ENCODE data around the gene FAIM2.
"Not testable (repeated sequence)": the region's sequence is repeated elsewhere in the genome, so short reads cannot be mapped to it uniquely, and the experiment has no call there.

Gene FAIM2

GRCh38 chr12:49866859-49867569 lies 36.7 kb downstream of the FAIM2 start:
- Histone ChIP-seq H3K27ac (ENCODE audit: low read depth, low read length) (no peak overlapping the region), H3K4me3 (ENCODE audit: low read depth in 1 of 5, low read length in 5 of 5) (no peak overlapping the region), H3K4me1 (ENCODE audit: control insufficient read depth in 5 of 5, insufficient read depth in 5 of 5, low read length in 5 of 5) (peaks cover 7 to 40% (median 31%) of the 10 kb centered on the region in 5 donors), H3K9ac (ENCODE audit: low read length in 5 of 5) (no peak overlapping the region), H3K9me3 (ENCODE audit: control insufficient read depth in 5 of 5, low read length in 5 of 5) (no peaks in the 10 kb centered on the region), H3K36me3 (ENCODE audit: control insufficient read depth in 5 of 5, insufficient read depth in 5 of 5, low read length in 5 of 5) (no peaks in the 10 kb centered on the region), H3K27me3 (ENCODE audit: control insufficient read depth in 5 of 5, insufficient read depth in 4 of 5, low read length in 5 of 5) (peaks cover 0 to 8% (median 0%) of the 10 kb centered on the region in 5 donors)

GRCh38 chr12:49865782-49866135 lies 37.9 kb downstream of the FAIM2 start:
- H3K4me3 ChIP-seq (ENCODE audit: low read depth in 1 of 5, low read length in 5 of 5): no peak overlapping the region
- no peak overlapping the region for H3K27ac ChIP-seq (ENCODE audit: low read depth, low read length)
- H3K36me3 ChIP-seq (ENCODE audit: control insufficient read depth in 5 of 5, insufficient read depth in 5 of 5, low read length in 5 of 5): no peaks in the 10 kb centered on the region
- H3K9ac ChIP-seq (ENCODE audit: low read length in 5 of 5): no peak overlapping the region
- H3K9me3 ChIP-seq (ENCODE audit: control insufficient read depth in 5 of 5, low read length in 5 of 5): no peaks in the 10 kb centered on the region
- peaks cover 7 to 31% (median 30%) of the 10 kb centered on the region in 5 donors for H3K4me1 ChIP-seq (ENCODE audit: control insufficient read depth in 5 of 5, insufficient read depth in 5 of 5, low read length in 5 of 5)
- H3K27me3 ChIP-seq (ENCODE audit: control insufficient read depth in 5 of 5, insufficient read depth in 4 of 5, low read length in 5 of 5): peaks cover 0 to 8% (median 0%) of the 10 kb centered on the region in 5 donors

- Histone ChIP-seq H3K36me3 (ENCODE audit: control insufficient read depth in 5 of 5, insufficient read depth in 5 of 5, low read length in 5 of 5) (no peaks in the 10 kb centered on the region), H3K4me1 (ENCODE audit: control insufficient read depth in 5 of 5, insufficient read depth in 5 of 5, low read length in 5 of 5) (peaks cover 7 to 31% (median 30%) of the 10 kb centered on the region in 5 donors)
Measured at GRCh38 chr12:49865109-49865781, 38.5 kb downstream of the FAIM2 start.

GRCh38 chr12:49864798-49865090 lies 39.0 kb downstream of the FAIM2 start:
- H3K9me3 ChIP-seq (ENCODE audit: control insufficient read depth in 5 of 5, low read length in 5 of 5): no peaks in the 10 kb centered on the region

More at GRCh38 chr12:49865109-49865781, 38.5 kb downstream of the FAIM2 start:
- Histone ChIP-seq H3K27me3 (ENCODE audit: control insufficient read depth in 5 of 5, insufficient read depth in 4 of 5, low read length in 5 of 5) (peaks cover 0 to 8% (median 0%) of the 10 kb centered on the region in 5 donors), H3K27ac (ENCODE audit: low read depth, low read length) (no peak overlapping the region), H3K9me3 (ENCODE audit: control insufficient read depth in 5 of 5, low read length in 5 of 5) (no peaks in the 10 kb centered on the region), H3K4me3 (ENCODE audit: low read depth in 1 of 5, low read length in 5 of 5) (no peak overlapping the region), H3K9ac (ENCODE audit: low read length in 5 of 5) (no peak overlapping the region)

GRCh38 chr12:49863946-49864797 lies 39.5 kb downstream of the FAIM2 start:
- Histone ChIP-seq H3K9me3 (ENCODE audit: control insufficient read depth in 5 of 5, low read length in 5 of 5) (no peaks in the 10 kb centered on the region), H3K27ac (ENCODE audit: low read depth, low read length) (no peak overlapping the region), H3K36me3 (ENCODE audit: control insufficient read depth in 5 of 5, insufficient read depth in 5 of 5, low read length in 5 of 5) (no peaks in the 10 kb centered on the region), H3K4me3 (ENCODE audit: low read depth in 1 of 5, low read length in 5 of 5) (no peak overlapping the region), H3K4me1 (ENCODE audit: control insufficient read depth in 5 of 5, insufficient read depth in 5 of 5, low read length in 5 of 5) (peaks cover 4 to 23% (median 21%) of the 10 kb centered on the region in 5 donors), H3K27me3 (ENCODE audit: control insufficient read depth in 5 of 5, insufficient read depth in 4 of 5, low read length in 5 of 5) (peaks cover 0 to 8% (median 0%) of the 10 kb centered on the region in 5 donors), H3K9ac (ENCODE audit: low read length in 5 of 5) (no peak overlapping the region)

More at GRCh38 chr12:49864798-49865090, 39.0 kb downstream of the FAIM2 start:
- Histone ChIP-seq H3K27ac (ENCODE audit: low read depth, low read length) (no peak overlapping the region), H3K4me1 (ENCODE audit: control insufficient read depth in 5 of 5, insufficient read depth in 5 of 5, low read length in 5 of 5) (peaks cover 4 to 29% (median 27%) of the 10 kb centered on the region in 5 donors), H3K27me3 (ENCODE audit: control insufficient read depth in 5 of 5, insufficient read depth in 4 of 5, low read length in 5 of 5) (peaks cover 0 to 8% (median 0%) of the 10 kb centered on the region in 5 donors), H3K36me3 (ENCODE audit: control insufficient read depth in 5 of 5, insufficient read depth in 5 of 5, low read length in 5 of 5) (no peaks in the 10 kb centered on the region), H3K9ac (ENCODE audit: low read length in 5 of 5) (no peak overlapping the region), H3K4me3 (ENCODE audit: low read depth in 1 of 5, low read length in 5 of 5) (no peak overlapping the region)

- not testable (repeated sequence) for H3K36me3 ChIP-seq (ENCODE audit: control insufficient read depth in 5 of 5, insufficient read depth in 5 of 5, low read length in 5 of 5); H3K4me1 ChIP-seq (ENCODE audit: control insufficient read depth in 5 of 5, insufficient read depth in 5 of 5, low read length in 5 of 5); H3K27ac ChIP-seq (ENCODE audit: low read depth, low read length); H3K9ac ChIP-seq (ENCODE audit: low read length in 5 of 5); H3K4me3 ChIP-seq (ENCODE audit: low read depth in 1 of 5, low read length in 5 of 5); H3K27me3 ChIP-seq (ENCODE audit: control insufficient read depth in 5 of 5, insufficient read depth in 4 of 5, low read length in 5 of 5); H3K9me3 ChIP-seq (ENCODE audit: control insufficient read depth in 5 of 5, low read length in 5 of 5)
Measured at GRCh38 chr12:49860921-49861320, 42.8 kb downstream of the FAIM2 start.

GRCh38 chr12:49855890-49856289 lies 47.8 kb downstream of the FAIM2 start:
- H3K4me1 ChIP-seq (ENCODE audit: control insufficient read depth in 5 of 5, insufficient read depth in 5 of 5, low read length in 5 of 5); H3K27ac ChIP-seq (ENCODE audit: low read depth, low read length): not testable (repeated sequence)

GRCh38 chr12:49854976-49855375 lies 48.7 kb downstream of the FAIM2 start:
- H3K9me3 ChIP-seq (ENCODE audit: control insufficient read depth in 5 of 5, low read length in 5 of 5): no peaks in the 10 kb centered on the region
- H3K27me3 ChIP-seq (ENCODE audit: control insufficient read depth in 5 of 5, insufficient read depth in 4 of 5, low read length in 5 of 5): peaks cover 0 to 4% (median 0%) of the 10 kb centered on the region in 5 donors
- no peaks in the 10 kb centered on the region for H3K36me3 ChIP-seq (ENCODE audit: control insufficient read depth in 5 of 5, insufficient read depth in 5 of 5, low read length in 5 of 5)
- H3K27ac ChIP-seq (ENCODE audit: low read depth, low read length): no peak overlapping the region
- H3K4me3 ChIP-seq (ENCODE audit: low read depth in 1 of 5, low read length in 5 of 5): no peak overlapping the region
- H3K4me1 ChIP-seq (ENCODE audit: control insufficient read depth in 5 of 5, insufficient read depth in 5 of 5, low read length in 5 of 5): no peaks in the 10 kb centered on the region
- H3K9ac ChIP-seq (ENCODE audit: low read length in 5 of 5): no peak overlapping the region

More at GRCh38 chr12:49855890-49856289, 47.8 kb downstream of the FAIM2 start:
- H3K9me3 ChIP-seq (ENCODE audit: control insufficient read depth in 5 of 5, low read length in 5 of 5); H3K27me3 ChIP-seq (ENCODE audit: control insufficient read depth in 5 of 5, insufficient read depth in 4 of 5, low read length in 5 of 5); H3K36me3 ChIP-seq (ENCODE audit: control insufficient read depth in 5 of 5, insufficient read depth in 5 of 5, low read length in 5 of 5); H3K4me3 ChIP-seq (ENCODE audit: low read depth in 1 of 5, low read length in 5 of 5); H3K9ac ChIP-seq (ENCODE audit: low read length in 5 of 5): not testable (repeated sequence)

GRCh38 chr12:49853671-49854070 lies 50.0 kb downstream of the FAIM2 start:
- Histone ChIP-seq H3K27me3 (ENCODE audit: control insufficient read depth in 5 of 5, insufficient read depth in 4 of 5, low read length in 5 of 5) (peaks cover 0 to 9% (median 3%) of the 10 kb centered on the region in 5 donors), H3K4me3 (ENCODE audit: low read depth in 1 of 5, low read length in 5 of 5) (no peak overlapping the region), H3K36me3 (ENCODE audit: control insufficient read depth in 5 of 5, insufficient read depth in 5 of 5, low read length in 5 of 5) (no peaks in the 10 kb centered on the region), H3K27ac (ENCODE audit: low read depth, low read length) (no peak overlapping the region), H3K9ac (ENCODE audit: low read length in 5 of 5) (no peak overlapping the region), H3K9me3 (ENCODE audit: control insufficient read depth in 5 of 5, low read length in 5 of 5) (peaks cover 0 to 3% (median 0%) of the 10 kb centered on the region in 5 donors), H3K4me1 (ENCODE audit: control insufficient read depth in 5 of 5, insufficient read depth in 5 of 5, low read length in 5 of 5) (no peaks in the 10 kb centered on the region)

- peaks cover 0 to 16% (median 10%) of the 10 kb centered on the region in 5 donors for H3K27me3 ChIP-seq (ENCODE audit: control insufficient read depth in 5 of 5, insufficient read depth in 4 of 5, low read length in 5 of 5)
- H3K9me3 ChIP-seq (ENCODE audit: control insufficient read depth in 5 of 5, low read length in 5 of 5): peaks cover 0 to 3% (median 0%) of the 10 kb centered on the region in 5 donors
- no peaks in the 10 kb centered on the region for H3K36me3 ChIP-seq (ENCODE audit: control insufficient read depth in 5 of 5, insufficient read depth in 5 of 5, low read length in 5 of 5)
- no peak overlapping the region for H3K27ac ChIP-seq (ENCODE audit: low read depth, low read length)
- peaks cover 0 to 13% (median 10%) of the 10 kb centered on the region in 5 donors for H3K4me1 ChIP-seq (ENCODE audit: control insufficient read depth in 5 of 5, insufficient read depth in 5 of 5, low read length in 5 of 5)
- no peak overlapping the region for H3K4me3 ChIP-seq (ENCODE audit: low read depth in 1 of 5, low read length in 5 of 5)
- H3K9ac ChIP-seq (ENCODE audit: low read length in 5 of 5): no peak overlapping the region
Measured at GRCh38 chr12:49847161-49847560, 56.5 kb downstream of the FAIM2 start.
